Activated naive CD8-positive, alpha-beta T cell treated with anti-CD3 and anti-CD28 coated beads, Interleukin-2, amount 50 U/mL, for 24 hours (primary cell): ENCODE measurements around the gene PPA1.
"Not testable (repeated sequence)": the region's sequence is repeated elsewhere in the genome, so short reads cannot be mapped to it uniquely, and the experiment has no call there.

ENCODE experiments used
- ATAC-seq: fragments of 150-1000 bp; cut with Tn5 transposase; one replicate; pipeline ENCODE4 v1.10.0; 2021
- DNase-seq: peaks from one replicate; pipeline ENCODE4 v3.0.0; 2021
- H3K27ac Mint-ChIP-seq: one replicate; pipeline ENCODE4 v1.8.0; 2021; ENCODE audit warnings: mild to moderate bottlenecking, mixed read lengths
- H3K27me3 Mint-ChIP-seq: one replicate; pipeline ENCODE4 v1.8.0; 2021; ENCODE audit warnings: mixed read lengths
- H3K36me3 Mint-ChIP-seq: one replicate; pipeline ENCODE4 v1.8.0; 2021; ENCODE audit warnings: low read depth, mixed read lengths
- H3K4me1 Mint-ChIP-seq: one replicate; pipeline ENCODE4 v1.8.0; 2021; ENCODE audit warnings: mixed read lengths
- H3K4me3 Mint-ChIP-seq: one replicate; pipeline ENCODE4 v1.8.0; 2021; ENCODE audit warnings: mild to moderate bottlenecking, moderate library complexity, mixed read lengths
- H3K9me3 Mint-ChIP-seq: one replicate; pipeline ENCODE4 v1.8.0; 2021; ENCODE audit warnings: mixed read lengths

Gene PPA1

DNA sequence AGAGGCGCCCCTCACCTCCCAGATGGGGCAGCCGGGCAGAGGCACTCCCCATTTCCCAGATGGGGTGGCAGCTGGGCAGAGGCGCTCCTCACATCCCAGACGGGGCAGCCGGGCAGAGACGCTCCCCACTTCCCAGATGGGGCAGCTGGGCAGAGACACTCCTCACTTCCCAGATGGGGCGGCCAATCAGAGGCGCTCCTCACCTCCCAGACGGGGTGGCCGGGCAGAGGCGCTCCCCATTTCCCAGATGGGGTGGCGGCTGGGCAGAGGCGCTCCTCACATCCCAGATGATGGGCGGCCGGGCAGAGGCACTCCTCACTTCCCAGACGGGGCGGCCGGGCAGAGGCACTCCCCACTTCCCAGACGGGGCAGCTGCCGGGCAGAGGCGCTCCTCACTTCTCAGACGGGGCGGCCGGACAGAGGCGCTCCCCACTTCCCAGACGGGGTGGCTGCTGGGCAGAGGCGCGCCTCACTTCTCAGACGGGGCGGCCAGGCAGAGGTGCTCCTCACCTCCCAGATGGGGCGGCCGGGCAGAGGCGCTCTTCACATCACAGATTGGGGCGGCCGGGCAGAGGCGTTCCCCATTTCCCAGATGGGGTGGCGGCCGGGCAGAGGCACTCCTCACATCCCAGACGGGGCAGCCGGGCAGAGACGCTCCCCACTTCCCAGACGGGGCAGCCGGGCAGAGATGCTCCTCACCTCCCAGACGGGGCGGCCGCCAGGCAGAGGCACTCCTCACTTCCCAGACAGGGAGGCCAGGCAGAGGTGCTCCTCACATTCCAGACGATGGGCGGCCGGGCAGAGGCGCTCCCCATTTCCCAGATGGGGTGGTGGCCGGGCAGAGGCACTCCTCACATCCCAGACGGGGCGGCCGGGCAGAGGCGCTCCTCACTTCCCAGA lies 6.1 kb upstream of the PPA1 start:
- not testable (repeated sequence) for H3K27ac Mint-ChIP-seq

DNA sequence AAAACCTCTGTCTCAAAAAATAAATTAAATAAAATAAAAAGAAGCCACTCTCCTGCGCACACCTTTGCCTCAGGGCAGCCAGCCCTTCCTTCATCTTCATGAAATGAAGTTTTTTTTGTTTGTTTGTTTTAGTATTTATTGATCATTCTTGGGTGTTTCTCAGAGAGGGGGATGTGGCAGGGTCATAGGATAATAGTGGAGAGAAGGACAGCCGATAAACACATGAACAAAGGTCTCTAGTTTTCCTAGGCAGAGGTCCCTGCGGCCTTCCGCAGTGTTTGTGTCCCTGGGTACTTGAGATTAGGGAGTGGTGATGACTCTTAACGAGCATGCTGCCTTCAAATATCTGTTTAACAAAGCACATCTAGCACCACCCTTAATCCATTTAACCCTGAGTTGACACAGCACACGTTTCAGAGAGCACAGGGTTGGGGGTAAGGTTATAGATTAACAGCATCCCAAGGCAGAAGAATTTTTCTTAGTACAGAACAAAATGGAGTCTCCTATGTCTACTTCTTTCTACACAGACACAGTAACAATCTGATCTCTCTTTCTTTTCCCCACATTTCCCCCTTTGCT lies 4.8 kb upstream of the PPA1 start:
- not testable (repeated sequence) for H3K4me3 Mint-ChIP-seq, H3K27ac Mint-ChIP-seq, H3K27me3 Mint-ChIP-seq, H3K36me3 Mint-ChIP-seq, H3K9me3 Mint-ChIP-seq, ATAC-seq, DNase-seq
- H3K4me1 Mint-ChIP-seq: peaks cover 21% of the 10 kb centered on the region

More for the DNA sequence above, 6.1 kb upstream of the PPA1 start:
- H3K4me3 Mint-ChIP-seq, H3K27me3 Mint-ChIP-seq, H3K9me3 Mint-ChIP-seq, ATAC-seq, H3K36me3 Mint-ChIP-seq, DNase-seq: not testable (repeated sequence)
- peaks cover 16% of the 10 kb centered on the region for H3K4me1 Mint-ChIP-seq

DNA sequence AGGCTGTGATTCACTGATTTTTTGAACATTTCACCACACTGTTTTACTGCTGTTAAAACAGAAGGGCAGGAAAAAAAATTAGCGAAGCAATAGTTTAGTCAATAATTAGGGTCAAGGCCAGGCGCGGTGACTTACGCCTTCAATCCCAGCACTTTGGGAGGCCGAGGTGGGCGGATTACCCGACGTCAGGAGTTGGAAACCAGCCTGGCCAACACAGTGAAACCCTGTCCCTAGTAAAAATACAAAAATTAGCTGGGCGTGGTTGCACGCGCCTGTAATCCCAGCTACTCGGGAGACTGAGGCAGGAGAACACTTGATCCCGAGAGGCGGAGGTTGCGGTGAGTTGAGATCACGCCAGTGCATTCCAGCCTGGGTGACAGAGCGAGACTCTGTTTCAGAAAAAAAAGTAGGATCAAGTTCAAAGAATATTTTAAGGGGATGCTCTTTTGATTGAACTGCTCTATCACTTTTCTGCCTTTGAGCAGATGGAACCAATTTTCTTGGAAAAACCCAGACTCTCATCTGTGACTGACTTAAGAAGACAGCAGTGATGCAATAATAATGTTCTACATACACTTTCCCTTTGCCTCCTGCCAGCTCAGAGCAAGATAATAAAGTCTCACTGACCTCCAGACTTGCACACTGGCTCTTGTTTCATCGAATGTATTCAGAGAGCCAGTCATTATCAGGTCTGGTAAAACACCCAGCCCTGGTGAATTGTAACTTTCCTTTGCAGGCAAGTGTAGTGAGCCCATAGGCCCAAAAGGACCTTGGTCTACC lies 1.6 kb upstream of the PPA1 start:
- no peak overlapping the region for H3K27ac Mint-ChIP-seq

DNA sequence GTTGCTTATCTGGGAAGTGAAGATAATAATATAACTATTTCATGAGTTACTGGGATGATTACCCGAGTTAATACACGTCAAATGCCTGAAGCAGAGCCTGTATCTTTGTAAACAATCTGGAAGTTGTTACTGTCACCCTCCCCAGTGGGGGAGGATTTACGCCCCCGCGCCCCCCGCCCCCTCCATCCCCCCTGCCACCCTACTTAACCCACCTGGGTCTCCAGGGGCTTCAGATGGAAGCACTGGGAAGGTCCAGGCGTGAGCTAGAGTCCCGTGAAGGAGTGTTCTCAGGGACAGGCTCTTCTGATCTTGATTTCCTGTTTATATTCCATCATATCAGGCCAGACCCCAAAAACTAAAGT lies 691 bp upstream of the PPA1 start:
- H3K27me3 Mint-ChIP-seq: no peaks in the 10 kb centered on the region
- H3K9me3 Mint-ChIP-seq: no peaks in the 10 kb centered on the region
- H3K36me3 Mint-ChIP-seq: peaks cover 26% of the 10 kb centered on the region
- peak overlapping the region; percentile 95 for H3K27ac Mint-ChIP-seq
- ATAC-seq (no peak), DNase-seq (no peak)
- H3K4me1 Mint-ChIP-seq: peaks cover 37% of the 10 kb centered on the region
- H3K4me3 Mint-ChIP-seq: peak overlapping the region; percentile 93

More for the DNA sequence above, 1.6 kb upstream of the PPA1 start:
- Mint-ChIP-seq H3K9me3 (no peaks in the 10 kb centered on the region), H3K36me3 (peaks cover 18% of the 10 kb centered on the region), H3K4me3 (peak overlapping the region; percentile 69), H3K27me3 (no peaks in the 10 kb centered on the region), H3K4me1 (peaks cover 29% of the 10 kb centered on the region)
- no peak for ATAC-seq
- DNase-seq: no peak

DNA sequence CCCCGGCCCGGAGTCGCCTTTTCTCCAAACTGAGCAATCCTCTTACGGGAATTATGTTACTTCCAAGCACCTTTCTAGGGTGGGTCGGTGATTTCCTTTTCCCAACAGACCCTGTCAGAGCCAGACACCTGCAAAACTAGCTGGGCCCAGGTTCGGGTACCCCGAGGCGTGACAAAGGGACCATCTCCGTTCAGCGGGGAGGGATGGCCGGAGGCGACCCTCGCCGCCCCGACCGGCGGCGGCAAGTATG lies 445 bp downstream of the PPA1 start:
- H3K36me3 Mint-ChIP-seq: peaks cover 35% of the 10 kb centered on the region
- peak overlapping the region; percentile 85 for H3K27ac Mint-ChIP-seq
- ATAC-seq (no peak), DNase-seq (no peak)
- H3K4me1 Mint-ChIP-seq: peaks cover 45% of the 10 kb centered on the region
- H3K27me3 Mint-ChIP-seq: no peaks in the 10 kb centered on the region
- H3K4me3 Mint-ChIP-seq: peak overlapping the region; percentile 93
- H3K9me3 Mint-ChIP-seq: no peaks in the 10 kb centered on the region

DNA sequence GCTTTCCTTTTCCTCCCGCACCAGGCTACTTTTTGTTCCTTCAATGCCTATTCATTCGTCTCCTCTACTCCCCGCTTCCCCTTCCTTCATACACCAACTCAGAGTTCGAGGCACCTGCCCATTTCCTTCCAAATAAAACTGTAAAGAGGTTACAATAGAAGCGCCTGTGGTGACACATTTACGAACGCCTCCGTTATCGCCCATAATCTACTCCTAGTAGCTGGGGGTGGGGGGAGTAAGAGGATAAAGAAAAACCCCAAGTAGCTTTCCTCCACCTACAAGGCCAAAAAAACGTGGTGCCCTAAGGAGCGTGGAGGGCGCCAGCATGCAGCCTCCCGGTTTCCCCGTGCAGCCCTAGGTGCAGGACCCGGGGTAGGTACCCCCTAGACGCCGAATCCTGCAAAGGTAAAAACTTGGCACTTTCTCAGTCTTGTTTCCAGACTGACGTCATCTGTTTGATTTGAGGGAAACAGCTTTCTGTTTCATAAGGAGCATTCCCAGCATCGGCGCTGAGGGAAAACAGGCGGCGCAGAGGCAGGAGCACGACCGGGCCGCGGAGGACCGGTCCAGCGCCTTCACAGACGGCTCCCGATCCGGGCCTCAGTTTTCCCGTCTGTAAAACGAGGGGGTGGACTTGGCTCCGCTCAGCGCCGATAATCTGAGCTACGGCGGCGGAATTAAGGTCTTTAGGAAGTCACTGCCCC lies 922 bp downstream of the PPA1 start:
- peak; percentile 38 for DNase-seq

DNA sequence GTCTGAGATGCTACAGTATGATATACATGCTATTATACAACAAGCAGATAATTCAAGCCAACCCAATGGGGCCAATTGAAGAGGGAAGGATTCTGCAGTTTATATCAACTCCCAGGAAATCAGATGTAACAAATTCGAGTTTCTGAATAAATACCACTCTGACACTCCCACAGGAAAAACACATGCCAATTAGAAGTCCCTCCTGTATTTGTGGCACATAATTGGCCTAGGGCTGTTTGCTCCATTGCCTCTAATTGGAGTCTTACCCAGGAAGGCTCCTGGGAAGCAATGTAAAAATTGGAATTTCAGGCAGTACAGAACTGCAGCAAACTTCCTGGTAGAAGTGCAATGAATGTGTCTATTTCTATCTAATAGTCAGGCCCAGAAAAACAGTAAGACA lies 4.7 kb downstream of the PPA1 start:
- Mint-ChIP-seq H3K36me3 (peaks cover 45% of the 10 kb centered on the region), H3K9me3 (no peaks in the 10 kb centered on the region), H3K27ac (no peak overlapping the region), H3K4me3 (no peak overlapping the region), H3K4me1 (peaks cover 45% of the 10 kb centered on the region), H3K27me3 (no peaks in the 10 kb centered on the region)
- DNase-seq (no peak), ATAC-seq (no peak)

More for the DNA sequence above, 922 bp downstream of the PPA1 start:
- H3K36me3 Mint-ChIP-seq: peaks cover 35% of the 10 kb centered on the region
- H3K9me3 Mint-ChIP-seq: no peaks in the 10 kb centered on the region
- peak; percentile 52 for ATAC-seq
- H3K4me1 Mint-ChIP-seq: peaks cover 46% of the 10 kb centered on the region
- H3K27me3 Mint-ChIP-seq: no peaks in the 10 kb centered on the region
- peak overlapping the region; percentile 85 for H3K27ac Mint-ChIP-seq
- peak overlapping the region; percentile 93 for H3K4me3 Mint-ChIP-seq

DNA sequence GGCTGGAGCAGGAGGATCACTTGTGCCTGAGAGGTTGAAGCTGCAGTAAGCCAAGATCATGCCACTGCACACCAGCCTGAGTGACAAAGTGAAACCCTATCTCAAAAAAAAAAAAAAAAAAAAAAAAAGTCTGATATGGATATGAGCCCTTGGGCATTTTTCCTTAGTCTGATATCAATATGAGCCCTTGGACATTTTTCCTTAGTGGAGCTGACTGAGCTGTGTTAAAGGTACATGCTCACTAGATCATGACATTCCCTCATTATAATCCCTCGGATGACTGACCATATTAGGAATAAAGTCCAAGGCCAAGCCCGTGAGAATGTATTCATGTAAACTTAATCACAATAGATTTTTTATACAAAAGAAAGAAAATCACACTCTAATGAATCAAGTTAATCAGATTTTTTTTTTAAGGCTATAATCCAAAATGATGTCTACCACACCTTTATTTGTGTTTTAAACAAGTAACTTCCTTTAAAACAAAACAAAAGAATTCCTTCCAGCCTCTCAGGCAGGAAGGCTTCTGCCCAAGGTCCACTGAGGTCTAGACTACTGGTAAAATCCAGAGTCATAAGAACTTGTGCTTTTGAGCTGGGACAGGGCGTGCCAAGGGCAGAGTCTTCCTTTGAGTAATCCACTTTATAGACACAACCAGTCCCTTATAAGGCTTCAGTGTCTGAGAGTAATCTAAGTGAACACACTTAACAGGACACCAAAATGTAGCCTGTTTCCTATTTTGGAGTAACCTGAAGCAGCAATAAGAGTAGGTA lies 5.5 kb downstream of the PPA1 start:
- Mint-ChIP-seq H3K4me3 (no peak overlapping the region), H3K36me3 (peaks cover 48% of the 10 kb centered on the region), H3K9me3 (no peaks in the 10 kb centered on the region), H3K4me1 (peaks cover 47% of the 10 kb centered on the region), H3K27ac (no peak overlapping the region), H3K27me3 (no peaks in the 10 kb centered on the region)
- ATAC-seq (no peak), DNase-seq (no peak)

DNA sequence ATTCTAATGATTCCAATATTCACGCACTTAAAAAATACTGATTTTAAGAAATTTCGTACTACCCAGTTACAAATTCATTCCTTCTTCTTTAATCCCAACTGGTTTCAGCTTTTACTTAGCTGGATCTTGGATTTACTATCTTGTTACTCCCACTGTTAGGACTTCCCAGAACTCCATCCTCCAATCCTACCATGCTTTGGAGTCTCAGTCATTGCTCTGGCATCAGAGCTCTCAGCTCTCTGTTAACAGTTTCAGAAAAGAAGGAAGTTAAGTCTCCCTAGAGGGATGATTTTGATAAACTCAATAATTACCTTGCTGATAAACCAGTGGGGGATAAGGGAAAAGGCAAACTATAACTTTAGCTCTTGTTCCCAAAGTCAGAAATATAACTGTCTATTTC lies 9.5 kb downstream of the PPA1 start:
- ATAC-seq (no peak), DNase-seq (no peak)
- Mint-ChIP-seq H3K4me3 (no peak overlapping the region), H3K27ac (no peak overlapping the region), H3K27me3 (no peaks in the 10 kb centered on the region), H3K4me1 (peaks cover 36% of the 10 kb centered on the region), H3K36me3 (peaks cover 34% of the 10 kb centered on the region), H3K9me3 (no peaks in the 10 kb centered on the region)

DNA sequence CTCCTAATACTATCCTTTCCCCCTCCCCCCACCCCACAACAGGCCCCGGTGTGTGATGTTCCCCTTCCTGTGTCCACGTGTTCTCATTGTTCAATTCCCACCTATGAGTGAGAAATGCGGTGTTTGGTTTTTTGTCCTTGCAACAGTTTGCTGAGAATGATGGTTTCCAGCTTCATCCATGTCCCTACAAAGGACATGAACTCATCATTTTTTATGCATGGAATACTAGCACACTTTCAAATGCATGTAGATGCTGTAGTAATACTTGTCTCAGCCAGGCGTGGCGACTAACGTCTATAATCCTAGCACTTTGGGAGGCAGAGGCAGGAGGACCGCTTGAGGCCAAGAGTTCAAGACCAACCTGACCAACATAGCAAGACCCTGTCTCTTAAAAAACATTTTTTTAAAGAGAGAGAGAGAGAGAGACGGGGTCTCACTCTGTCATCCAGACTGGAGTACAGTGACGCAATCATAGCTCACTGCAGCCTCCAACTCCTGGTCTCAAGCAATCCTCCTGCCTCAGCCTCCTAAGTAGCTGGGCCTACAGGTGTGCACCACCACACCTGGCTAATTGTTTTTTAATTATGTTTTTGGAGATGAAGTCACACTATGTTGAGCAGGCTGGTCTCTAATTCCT lies 10.3 kb downstream of the PPA1 start:
- Mint-ChIP-seq H3K36me3 (peaks cover 34% of the 10 kb centered on the region), H3K4me1 (peaks cover 37% of the 10 kb centered on the region), H3K4me3 (peak overlapping the region; percentile 4), H3K27ac (peak overlapping the region; percentile 65)
- ATAC-seq, H3K27me3 Mint-ChIP-seq, DNase-seq, H3K9me3 Mint-ChIP-seq: not testable (repeated sequence)

DNA sequence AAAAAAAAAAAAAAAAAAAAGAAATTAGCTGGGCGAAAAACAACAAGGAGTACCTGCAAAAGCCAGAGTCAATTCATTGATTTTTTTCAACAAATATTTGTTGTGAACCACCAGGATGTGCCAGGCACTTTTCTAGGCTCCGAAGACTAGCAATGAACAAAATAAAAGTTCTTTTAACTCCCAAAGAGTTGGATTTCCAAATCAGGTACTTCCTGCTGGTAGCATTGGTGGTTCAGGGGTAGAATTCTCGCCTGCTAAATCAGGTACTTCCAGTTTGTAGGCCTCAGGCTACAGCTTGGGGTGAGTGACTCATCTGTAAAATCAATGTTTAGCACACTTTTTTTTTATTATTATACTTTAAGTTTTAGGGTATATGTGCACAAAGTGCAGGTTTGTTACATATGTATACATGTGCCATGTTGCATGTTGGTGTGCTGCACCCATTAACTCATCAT lies 10.9 kb downstream of the PPA1 start:
- Mint-ChIP-seq H3K27me3 (no peaks in the 10 kb centered on the region), H3K4me1 (peaks cover 34% of the 10 kb centered on the region), H3K9me3 (no peaks in the 10 kb centered on the region), H3K27ac (no peak overlapping the region), H3K4me3 (no peak overlapping the region), H3K36me3 (peaks cover 33% of the 10 kb centered on the region)
- ATAC-seq (no peak), DNase-seq (no peak)

DNA sequence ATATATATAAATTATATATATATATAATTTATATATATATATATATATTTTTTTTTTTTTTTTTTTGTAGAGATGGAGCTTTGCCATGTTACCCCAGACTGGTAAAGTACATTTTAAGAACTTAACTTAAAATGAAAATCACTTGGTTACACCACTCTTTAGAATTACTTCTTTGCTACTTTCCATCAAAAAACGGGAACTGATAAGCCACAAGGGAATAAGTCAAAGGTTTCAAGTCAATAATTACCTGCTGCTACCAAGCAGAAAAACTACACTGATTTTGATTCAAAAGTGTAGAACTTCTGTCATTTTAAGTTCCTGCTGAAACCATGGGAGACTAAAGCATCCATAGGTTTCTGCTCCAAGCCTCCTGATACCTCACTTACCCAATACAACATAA lies 12.2 kb downstream of the PPA1 start:
- DNase-seq (no peak), ATAC-seq (no peak)
- Mint-ChIP-seq H3K27ac (no peak overlapping the region), H3K4me3 (no peak overlapping the region), H3K27me3 (no peaks in the 10 kb centered on the region), H3K4me1 (peaks cover 27% of the 10 kb centered on the region), H3K36me3 (peaks cover 35% of the 10 kb centered on the region), H3K9me3 (no peaks in the 10 kb centered on the region)

DNA sequence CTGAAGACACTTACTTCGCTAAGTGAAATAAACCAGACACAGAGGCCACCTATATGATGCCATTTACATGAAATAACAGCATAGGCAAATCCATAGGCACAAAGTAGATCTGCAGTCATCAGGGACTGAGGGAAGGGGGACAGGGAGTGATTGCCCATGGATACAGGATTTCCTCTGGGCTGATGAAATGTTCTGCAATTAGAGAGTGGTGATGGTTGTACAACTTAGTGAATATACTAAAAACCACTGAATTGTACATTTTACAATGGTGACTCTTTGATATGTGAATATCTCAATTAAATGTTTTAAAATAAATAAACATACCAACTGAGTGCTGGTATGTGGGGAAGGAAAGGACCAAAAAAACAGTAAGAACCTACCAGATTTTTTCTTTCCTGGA lies 20.4 kb downstream of the PPA1 start:
- DNase-seq (no peak), ATAC-seq (no peak)
- Mint-ChIP-seq H3K9me3 (no peaks in the 10 kb centered on the region), H3K27me3 (no peaks in the 10 kb centered on the region), H3K27ac (no peak overlapping the region), H3K36me3 (peaks cover 49% of the 10 kb centered on the region), H3K4me1 (no peaks in the 10 kb centered on the region), H3K4me3 (no peak overlapping the region)
